ENCODE results near the gene RARRES2. TPM values are rescaled to one million over a fixed set of nuclear protein-coding genes. Genes with fewer than 3 reads are reported as not detected.
"Not testable (repeated sequence)": the region's sequence is repeated elsewhere in the genome, so short reads cannot be mapped to it uniquely, and the experiment has no call there.

RARRES2 gene
- total RNA-seq, 1 experiment from 2014 or later = not detected

GRCh38 chr7:150330211-150330885 lies 11.1 kb downstream of the RARRES2 start:
- in situ Hi-C loops (cut with HindIII; ENCODE audit: low pct_unique_long_range_greater_than_20kb, low sequenced_read_pairs) = no loop called here
- DNase-seq (ENCODE audit: low read depth, low spot score) = no peak

GRCh38 chr7:150329331-150330120 lies 11.9 kb downstream of the RARRES2 start:
- in situ Hi-C loops (cut with HindIII; ENCODE audit: low pct_unique_long_range_greater_than_20kb, low sequenced_read_pairs) = no loop called here
- DNase-seq (ENCODE audit: low read depth, low spot score) = no peak

GRCh38 chr7:150327308-150327707 lies 14.1 kb downstream of the RARRES2 start:
- in situ Hi-C loops (cut with HindIII; ENCODE audit: low pct_unique_long_range_greater_than_20kb, low sequenced_read_pairs) = no loop called here
- DNase-seq (ENCODE audit: low read depth, low spot score) = no peak

GRCh38 chr7:150326657-150327268 lies 14.7 kb downstream of the RARRES2 start:
- no peak for DNase-seq (ENCODE audit: low read depth, low spot score)
- in situ Hi-C loops (cut with HindIII; ENCODE audit: low pct_unique_long_range_greater_than_20kb, low sequenced_read_pairs) = no loop called here

- DNase-seq (ENCODE audit: low read depth, low spot score) = no peak
- in situ Hi-C loops (cut with HindIII; ENCODE audit: low pct_unique_long_range_greater_than_20kb, low sequenced_read_pairs) = no loop called here
These were observed 15.5 kb downstream of the RARRES2 start for GRCh38 chr7:150325901-150326300.

GRCh38 chr7:150325110-150325611 lies 16.3 kb downstream of the RARRES2 start:
- in situ Hi-C loops (cut with HindIII; ENCODE audit: low pct_unique_long_range_greater_than_20kb, low sequenced_read_pairs) = no loop called here

GRCh38 chr7:150324373-150324961 lies 17.0 kb downstream of the RARRES2 start:
- no peak for DNase-seq (ENCODE audit: low read depth, low spot score)
- in situ Hi-C loops (cut with HindIII; ENCODE audit: low pct_unique_long_range_greater_than_20kb, low sequenced_read_pairs) = no loop called here

More at GRCh38 chr7:150325110-150325611, 16.3 kb downstream of the RARRES2 start:
- no peak for DNase-seq (ENCODE audit: low read depth, low spot score)

GRCh38 chr7:150323682-150324372 lies 17.6 kb downstream of the RARRES2 start:
- no peak for DNase-seq (ENCODE audit: low read depth, low spot score)
- in situ Hi-C loops (cut with HindIII; ENCODE audit: low pct_unique_long_range_greater_than_20kb, low sequenced_read_pairs) = no loop called here

GRCh38 chr7:150322833-150323681 lies 18.4 kb downstream of the RARRES2 start, which contains the start of the genes ACTR3C and LRRC61:
ACTR3C (minus strand) TSS chr7:150323545; CDS start chr7:150295296, 28,249 bp downstream.
LRRC61 (plus strand) TSS chr7:150323355; CDS start chr7:150336862, 13,507 bp downstream.
- in situ Hi-C loops (cut with HindIII; ENCODE audit: low pct_unique_long_range_greater_than_20kb, low sequenced_read_pairs) = no loop called here

GRCh38 chr7:150322114-150322832 lies 19.2 kb downstream of the RARRES2 start:
- no peak for DNase-seq (ENCODE audit: low read depth, low spot score)
- in situ Hi-C loops (cut with HindIII; ENCODE audit: low pct_unique_long_range_greater_than_20kb, low sequenced_read_pairs) = no loop called here

More at GRCh38 chr7:150322833-150323681, 18.4 kb downstream of the RARRES2 start, which contains the start of the genes ACTR3C and LRRC61:
- DNase-seq (ENCODE audit: low read depth, low spot score) = no peak

- in situ Hi-C loops (cut with HindIII; ENCODE audit: low pct_unique_long_range_greater_than_20kb, low sequenced_read_pairs) = no loop called here
- DNase-seq (ENCODE audit: low read depth, low spot score) = no peak
These were observed 19.7 kb downstream of the RARRES2 start for GRCh38 chr7:150321788-150322113.

GRCh38 chr7:150317748-150318444 lies 23.5 kb downstream of the RARRES2 start:
- no peak for DNase-seq (ENCODE audit: low read depth, low spot score)
- in situ Hi-C loops (cut with HindIII; ENCODE audit: low pct_unique_long_range_greater_than_20kb, low sequenced_read_pairs) = no loop called here

GRCh38 chr7:150316987-150317386 lies 24.4 kb downstream of the RARRES2 start:
- in situ Hi-C loops (cut with HindIII; ENCODE audit: low pct_unique_long_range_greater_than_20kb, low sequenced_read_pairs); DNase-seq (ENCODE audit: low read depth, low spot score): not testable (repeated sequence)

- DNase-seq (ENCODE audit: low read depth, low spot score) = no peak
- in situ Hi-C loops (cut with HindIII; ENCODE audit: low pct_unique_long_range_greater_than_20kb, low sequenced_read_pairs) = no loop called here
These were observed 26.7 kb downstream of the RARRES2 start for GRCh38 chr7:150314639-150315239.

GRCh38 chr7:150313870-150314269 lies 27.6 kb downstream of the RARRES2 start:
- no peak for DNase-seq (ENCODE audit: low read depth, low spot score)
- in situ Hi-C loops (cut with HindIII; ENCODE audit: low pct_unique_long_range_greater_than_20kb, low sequenced_read_pairs) = no loop called here
